ENCODE data around the gene SMIM5. TPM values are rescaled to one million over a fixed set of nuclear protein-coding genes. Genes with fewer than 3 reads are reported as not detected.

Gene SMIM5
- total RNA-seq, 1 donor from 2014 or later: 2.7 TPM

DNA sequence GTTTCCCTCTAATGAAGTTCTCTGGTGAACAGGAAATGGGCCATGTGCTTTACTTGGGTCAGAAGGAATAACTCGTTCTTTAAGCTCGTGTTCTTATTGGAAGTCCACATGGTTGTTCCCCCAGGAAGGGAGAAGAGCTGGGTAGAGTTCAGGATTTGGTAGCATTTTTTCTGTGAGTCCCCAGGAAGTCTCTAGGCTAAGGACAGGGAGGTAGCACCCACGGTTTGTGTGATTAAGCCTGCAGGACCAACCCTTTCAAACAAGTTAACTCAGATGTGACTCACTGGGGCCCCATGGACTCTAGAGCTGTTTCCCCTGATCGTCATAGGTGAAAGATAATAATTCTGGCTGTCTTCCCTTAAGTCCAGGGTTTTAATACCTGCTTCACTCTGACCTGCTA lies 50.3 kb downstream of the SMIM5 start:
- TF ChIP-seq, protein P1, sequence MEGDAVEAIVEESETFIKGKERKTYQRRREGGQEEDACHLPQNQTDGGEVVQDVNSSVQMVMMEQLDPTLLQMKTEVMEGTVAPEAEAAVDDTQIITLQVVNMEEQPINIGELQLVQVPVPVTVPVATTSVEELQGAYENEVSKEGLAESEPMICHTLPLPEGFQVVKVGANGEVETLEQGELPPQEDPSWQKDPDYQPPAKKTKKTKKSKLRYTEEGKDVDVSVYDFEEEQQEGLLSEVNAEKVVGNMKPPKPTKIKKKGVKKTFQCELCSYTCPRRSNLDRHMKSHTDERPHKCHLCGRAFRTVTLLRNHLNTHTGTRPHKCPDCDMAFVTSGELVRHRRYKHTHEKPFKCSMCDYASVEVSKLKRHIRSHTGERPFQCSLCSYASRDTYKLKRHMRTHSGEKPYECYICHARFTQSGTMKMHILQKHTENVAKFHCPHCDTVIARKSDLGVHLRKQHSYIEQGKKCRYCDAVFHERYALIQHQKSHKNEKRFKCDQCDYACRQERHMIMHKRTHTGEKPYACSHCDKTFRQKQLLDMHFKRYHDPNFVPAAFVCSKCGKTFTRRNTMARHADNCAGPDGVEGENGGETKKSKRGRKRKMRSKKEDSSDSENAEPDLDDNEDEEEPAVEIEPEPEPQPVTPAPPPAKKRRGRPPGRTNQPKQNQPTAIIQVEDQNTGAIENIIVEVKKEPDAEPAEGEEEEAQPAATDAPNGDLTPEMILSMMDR (IDR thresholded peaks at IDR 0.05): no peak
- no peak overlapping the region for H3K27ac ChIP-seq
- no peaks in the 10 kb centered on the region for H3K9me3 ChIP-seq
- DNase-seq: no peak
- intact Hi-C loops (cut with DNase I): no loop called here
- no peak for ATAC-seq
- no peak overlapping the region for H3K4me3 ChIP-seq
- no peaks in the 10 kb centered on the region for H3K27me3 ChIP-seq (ENCODE audit: low read depth)
- peaks cover 41% of the 10 kb centered on the region for H3K36me3 ChIP-seq
- H3K4me1 ChIP-seq: peaks cover 62% of the 10 kb centered on the region

DNA sequence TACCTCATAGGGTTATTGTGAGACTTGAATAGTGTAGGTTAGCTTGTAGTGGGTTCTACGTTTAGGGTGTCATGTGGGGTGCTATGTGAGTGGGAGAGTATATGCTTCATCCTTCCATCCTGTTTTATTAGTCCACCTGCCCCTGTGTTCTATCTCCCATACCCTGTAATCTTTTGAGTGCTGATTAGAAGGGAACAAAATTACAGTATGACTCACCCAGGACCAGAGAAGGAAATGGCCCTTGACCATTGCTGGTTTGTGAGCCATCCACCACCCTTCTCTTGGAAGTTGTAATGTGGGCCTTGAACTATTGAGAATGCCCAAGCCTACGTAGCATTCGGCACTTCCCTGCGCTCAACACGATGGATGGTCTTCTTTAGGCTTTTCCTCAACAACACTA lies 51.0 kb downstream of the SMIM5 start:
- H3K9me3 ChIP-seq: no peaks in the 10 kb centered on the region
- peaks cover 34% of the 10 kb centered on the region for H3K36me3 ChIP-seq
- TF ChIP-seq, protein P1 (IDR thresholded peaks at IDR 0.05): no peak
- H3K4me3 ChIP-seq: no peak overlapping the region
- H3K4me1 ChIP-seq: peaks cover 62% of the 10 kb centered on the region
- H3K27me3 ChIP-seq (ENCODE audit: low read depth): no peaks in the 10 kb centered on the region
- intact Hi-C loops (cut with DNase I): no loop called here
- peak overlapping the region; percentile 63 for H3K27ac ChIP-seq
- no peak for DNase-seq
- no peak for ATAC-seq

DNA sequence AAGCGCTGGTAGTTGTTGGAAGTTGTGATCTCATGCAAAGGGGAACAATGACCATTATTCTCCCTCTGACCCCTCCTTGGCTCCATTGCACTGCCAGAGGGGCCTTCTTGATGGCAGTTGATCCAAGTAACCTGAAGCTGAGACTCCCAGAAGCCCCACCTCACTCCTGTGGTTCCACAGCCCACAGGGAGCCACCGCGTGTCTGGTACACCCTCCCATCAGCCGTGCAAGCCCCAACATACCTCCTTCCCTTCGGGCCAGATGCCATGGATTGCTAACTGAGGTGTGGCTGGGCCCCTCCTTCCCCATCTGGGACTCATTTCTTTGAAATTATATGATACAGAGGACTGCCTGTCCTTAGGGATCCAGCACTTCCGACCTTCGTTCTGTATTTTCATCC lies 51.7 kb downstream of the SMIM5 start:
- no peaks in the 10 kb centered on the region for H3K27me3 ChIP-seq (ENCODE audit: low read depth)
- TF ChIP-seq, protein P1 (IDR thresholded peaks at IDR 0.05): no peak
- H3K9me3 ChIP-seq: no peaks in the 10 kb centered on the region
- DNase-seq: peak; percentile 61
- H3K36me3 ChIP-seq: peaks cover 30% of the 10 kb centered on the region
- ATAC-seq: peak; percentile 72 to 83
- H3K4me1 ChIP-seq: peaks cover 65% of the 10 kb centered on the region
- H3K27ac ChIP-seq: peak overlapping the region; percentile 63
- intact Hi-C loops (cut with DNase I): no loop called here
- H3K4me3 ChIP-seq: no peak overlapping the region

DNA sequence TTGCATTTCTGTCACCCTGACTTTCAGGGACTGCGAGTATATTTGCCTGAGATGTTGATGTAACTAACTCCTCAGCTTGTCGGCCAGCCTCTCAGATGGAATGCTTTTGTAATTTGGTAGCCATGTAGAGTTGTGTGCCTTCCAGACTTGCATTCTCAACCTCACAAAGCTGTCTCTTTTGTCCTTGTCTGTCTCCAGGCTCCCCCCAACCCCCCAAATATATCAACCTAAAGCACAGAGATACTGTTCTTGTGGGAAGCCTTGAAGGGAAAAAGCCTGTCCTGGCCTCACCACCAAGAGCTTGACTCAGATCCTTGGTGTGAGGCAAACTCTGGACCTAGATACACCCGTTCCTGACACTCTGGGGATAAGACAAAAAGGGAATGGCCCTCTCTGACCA lies 52.3 kb downstream of the SMIM5 start:
- peak overlapping the region; percentile 63 for H3K27ac ChIP-seq
- no peak overlapping the region for H3K4me3 ChIP-seq
- H3K27me3 ChIP-seq (ENCODE audit: low read depth): no peaks in the 10 kb centered on the region
- peaks cover 30% of the 10 kb centered on the region for H3K36me3 ChIP-seq
- TF ChIP-seq, protein P1 (IDR thresholded peaks at IDR 0.05): no peak
- DNase-seq (no peak), ATAC-seq (peak in 1 of 2 donors; percentile 43)
- intact Hi-C loops (cut with DNase I): no loop called here
- peaks cover 68% of the 10 kb centered on the region for H3K4me1 ChIP-seq
- H3K9me3 ChIP-seq: no peaks in the 10 kb centered on the region

DNA sequence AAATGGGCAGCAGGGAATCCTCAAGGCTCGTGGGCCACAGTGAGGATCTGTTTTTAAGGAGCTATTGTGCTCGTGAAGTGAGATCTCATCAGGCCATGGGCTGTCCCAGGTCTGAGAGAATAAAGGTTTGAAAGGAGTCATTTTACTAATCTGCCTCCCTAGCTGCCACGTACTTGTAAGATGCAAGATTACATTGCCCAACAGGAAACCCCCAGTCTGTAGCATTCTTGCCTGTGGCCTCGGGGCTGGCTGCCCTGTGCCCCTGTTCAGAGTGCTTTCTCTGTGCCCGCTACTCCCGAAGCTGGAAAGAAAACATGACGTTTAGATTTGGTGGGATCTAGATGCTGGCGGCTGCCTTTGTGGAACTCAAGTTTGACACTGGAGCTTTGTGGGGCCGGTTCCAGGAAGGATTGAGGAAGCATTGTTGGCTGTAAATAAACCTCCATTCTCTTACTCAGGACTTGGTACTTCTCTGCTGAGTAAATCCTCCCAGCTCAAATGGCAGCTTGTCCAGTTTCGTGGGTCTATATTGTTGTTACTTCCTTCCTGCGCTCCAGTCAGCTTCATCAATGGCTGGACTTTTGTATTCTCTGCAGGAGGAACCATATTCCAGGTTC lies 55.1 kb downstream of the SMIM5 start:
- intact Hi-C loops (cut with DNase I): no loop called here
- TF ChIP-seq, protein P1 (IDR thresholded peaks at IDR 0.05): no peak
- Histone ChIP-seq H3K4me3 (no peak overlapping the region), H3K4me1 (peaks cover 85% of the 10 kb centered on the region), H3K9me3 (no peaks in the 10 kb centered on the region), H3K27me3 (ENCODE audit: low read depth) (no peaks in the 10 kb centered on the region), H3K36me3 (peaks cover 33% of the 10 kb centered on the region), H3K27ac (peak overlapping the region; percentile 67)
- DNase-seq (no peak), ATAC-seq (peak; percentile 6 to 14)
